IMR-90 (cell line): Measurements from ENCODE around the gene RPGRIP1L. TPM values are rescaled to one million over a fixed set of nuclear protein-coding genes. Genes with fewer than 3 reads are reported as not detected.

ENCODE experiments used
- ATAC-seq: fragments of 200-7000 bp; cut with Tn5 transposase; 2 replicates; pipeline ENCODE4 v1.9.1; 2020; ENCODE audit warnings: low read depth, mild to moderate bottlenecking, moderate library complexity
- BruUV-seq: library from RNA; stranded (reverse); fragments of 400-500 nt; replicated peaks from 2 replicates; lab custom pipeline; 2021; lab: Mats Ljungman, UMichigan
- CTCF ChIA-PET: fragments of 300-600 bp; formaldehyde crosslinking; extraction: SDS; loops from one replicate; lab custom pipeline; 2021; ENCODE audit warnings: antibody characterized with exemption; lab: Yijun Ruan, JAX
- POLR2A ChIA-PET: fragments of 300-600 bp; sonication (Branson Sonifier 250); formaldehyde crosslinking; loops from one replicate; lab custom pipeline; 2022; ENCODE audit warnings: antibody characterized with exemption; ENCODE audit not compliant: unreplicated experiment; lab: Charles Lee
- DNase-seq: peaks from one replicate; pipeline ENCODE4 v3.0.0; 2013
- H2AFZ ChIP-seq: replicated peaks from 2 replicates; pipeline ENCODE3; 2013; ENCODE audit warnings: low read length, mild to moderate bottlenecking; ENCODE audit not compliant: poor library complexity
- H2AK5ac ChIP-seq: 2 replicates; pipeline ENCODE4 v1.6.1; 2013; ENCODE audit warnings: low read depth, low read length, inconsistent platforms
- H2AK9ac ChIP-seq: replicated peaks from 2 replicates; pipeline ENCODE3; 2013; ENCODE audit warnings: mild to moderate bottlenecking, low read depth, low read length, moderate library complexity; ENCODE audit not compliant: poor library complexity
- H2BK120ac ChIP-seq: 2 replicates; pipeline ENCODE4 v1.6.1; 2013; ENCODE audit warnings: low read depth, low read length, inconsistent platforms
- H2BK15ac ChIP-seq: 3 replicates; pipeline ENCODE4 v1.6.1; 2013; ENCODE audit warnings: low read depth, low read length, inconsistent platforms
- H2BK20ac ChIP-seq: 2 replicates; pipeline ENCODE4 v1.6.1; 2013; ENCODE audit warnings: low read depth, mild to moderate bottlenecking, inconsistent platforms, low read length, moderate library complexity
- H2BK5ac ChIP-seq: 2 replicates; pipeline ENCODE4 v1.6.1; 2013; ENCODE audit warnings: mild to moderate bottlenecking, low read depth, low read length, inconsistent platforms; ENCODE audit not compliant: poor library complexity, severe bottlenecking
- H3K14ac ChIP-seq: replicated peaks from 2 replicates; pipeline ENCODE4 v1.6.1; 2013; ENCODE audit warnings: low read depth, low read length, inconsistent platforms
- H3K18ac ChIP-seq: 2 replicates; pipeline ENCODE4 v1.6.1; 2013; ENCODE audit warnings: low read depth, low read length, control low read depth
- H3K23ac ChIP-seq: 2 replicates; pipeline ENCODE4 v1.6.1; 2013; ENCODE audit warnings: low read depth, low read length, inconsistent platforms
- H3K27ac ChIP-seq: 2 replicates; pipeline ENCODE4 v1.5.1; 2013; ENCODE audit warnings: mild to moderate bottlenecking, control low read depth, low read length; ENCODE audit not compliant: insufficient read depth
- H3K27me3 ChIP-seq: 2 replicates; pipeline ENCODE4 v1.6.1; 2013; ENCODE audit warnings: low read length; ENCODE audit not compliant: control insufficient read depth, insufficient read depth
- H3K36me3 ChIP-seq: 2 replicates; pipeline ENCODE4 v1.6.1; 2013; ENCODE audit warnings: low read length, mixed read lengths; ENCODE audit not compliant: control insufficient read depth, insufficient read depth
- H3K4ac ChIP-seq: 2 replicates; pipeline ENCODE4 v1.6.1; 2013; ENCODE audit warnings: low read depth, low read length, inconsistent platforms
- H3K4me1 ChIP-seq: 2 replicates; pipeline ENCODE4 v1.6.1; 2013; ENCODE audit warnings: low read length, mixed read lengths; ENCODE audit not compliant: control insufficient read depth, insufficient read depth
- H3K4me2 ChIP-seq: 2 replicates; pipeline ENCODE4 v1.6.1; 2013; ENCODE audit warnings: low read depth, mild to moderate bottlenecking, control low read depth, low read length, moderate library complexity
- H3K4me3 ChIP-seq: 2 replicates; pipeline ENCODE4 v1.5.1; 2013; ENCODE audit warnings: low read depth, mild to moderate bottlenecking, control low read depth, low read length, moderate library complexity; ENCODE audit not compliant: insufficient read depth
- H3K56ac ChIP-seq: 2 replicates; pipeline ENCODE4 v1.6.1; 2013; ENCODE audit warnings: low read length, inconsistent platforms; ENCODE audit not compliant: insufficient read depth; ENCODE audit errors: extremely low read depth
- H3K79me1 ChIP-seq, 2 experiments: 2 replicates each; pipeline ENCODE4 v1.6.1; 2013; ENCODE audit warnings: low read length in 2 of 2, inconsistent platforms in 1 of 2, low read depth in 1 of 2
- H3K9ac ChIP-seq: 2 replicates; pipeline ENCODE4 v1.6.1; 2013; ENCODE audit warnings: low read depth, low read length, control low read depth
- H3K9me1 ChIP-seq: 2 replicates; pipeline ENCODE4 v1.6.1; 2013; ENCODE audit warnings: low read length, inconsistent platforms; ENCODE audit not compliant: insufficient read depth
- H3K9me3 ChIP-seq: 2 replicates; pipeline ENCODE4 v1.6.1; 2013; ENCODE audit warnings: low read length; ENCODE audit not compliant: control insufficient read depth, insufficient read depth
- H4K20me1 ChIP-seq: 2 replicates; pipeline ENCODE4 v1.6.1; 2013; ENCODE audit warnings: low read length, inconsistent platforms; ENCODE audit not compliant: insufficient read depth
- H4K5ac ChIP-seq: 2 replicates; pipeline ENCODE4 v1.6.1; 2013; ENCODE audit warnings: mild to moderate bottlenecking, low read depth, low read length, control low read depth
- H4K8ac ChIP-seq, 2 experiments: 2 replicates each; pipeline ENCODE4 v1.6.1; 2013; ENCODE audit warnings: low read depth in 2 of 2, low read length in 2 of 2, control low read depth in 1 of 2, inconsistent platforms in 1 of 2
- H4K91ac ChIP-seq: 2 replicates; pipeline ENCODE4 v1.6.1; 2013; ENCODE audit warnings: low read depth, low read length, inconsistent platforms; ENCODE audit not compliant: insufficient read depth
- CEBPB ChIP-seq: IDR thresholded peaks from 2 replicates; pipeline ENCODE4 v1.6.1; 2012; ENCODE audit warnings: low read depth, low read length, improper control_type of control experiment
- FOS ChIP-seq: fragments of 150-350 bp; IDR thresholded peaks from 2 replicates; pipeline ENCODE4 v1.6.1; 2016; ENCODE audit warnings: low read depth, low read length
- MAZ ChIP-seq: IDR thresholded peaks from 2 replicates; pipeline ENCODE4 v1.6.1; 2012; ENCODE audit warnings: low read depth, mild to moderate bottlenecking, low read length, improper control_type of control experiment, moderate library complexity, borderline replicate concordance
- MXI1 ChIP-seq: IDR thresholded peaks from 2 replicates; pipeline ENCODE4 v1.6.1; 2012; ENCODE audit warnings: low read depth, mild to moderate bottlenecking, low read length, moderate library complexity, borderline replicate concordance
- WGBS, 2 experiments: methylation state at CpG; one replicate each; pipeline versions ENCODE4 v1.1.5 to v1.1.7; 2013; ENCODE audit warnings: missing lambda C conversion rate in 2 of 2; ENCODE audit not compliant: insufficient read length in 1 of 2; ENCODE audit errors: extremely low coverage in 2 of 2; 5-methylcytosine and 5-hydroxymethylcytosine counted together
- dilution Hi-C: fragments of 300-500 bp; cut with HindIII; formaldehyde crosslinking; loops from one replicate; pipeline ENCODE4 v1.14.3; 2018; ENCODE audit warnings: low sequenced_read_pairs; ENCODE audit not compliant: unreplicated experiment
- in situ Hi-C: fragments of 300-500 bp; cut with MboI; formaldehyde crosslinking; loops from 3 replicates; pipeline ENCODE4 v1.14.3; 2019; ENCODE audit warnings: low sequenced_read_pairs, inconsistent platforms, mixed read lengths
- intact Hi-C: fragments of 100-400 bp; cut with micrococcal nuclease; formaldehyde crosslinking; loops from 2 replicates; pipeline ENCODE4 v1.10.0; 2022
- polyA plus RNA-seq, 3 experiments: library from polyadenylated mRNA; depleted of rRNA; stranded (reverse); fragments of >200 nt; gene quantifications; 2 replicates each; pipeline ENCODE4 v1.2.3, GENCODE V29; 2012; ENCODE audit warnings: low replicate concordance in 1 of 3
- total RNA-seq: library from RNA; depleted of rRNA; stranded (reverse); fragments of >200 nt; gene quantifications from 2 replicates; pipeline ENCODE4 v1.2.3, GENCODE V29; 2012
- TF ChIP-seq, protein P1 (sequence below): fragments of 150-350 bp; IDR thresholded peaks from 2 replicates; pipeline ENCODE4 v1.6.1; 2016; ENCODE audit warnings: low read depth, mild to moderate bottlenecking, low read length, moderate library complexity, borderline replicate concordance

RPGRIP1L gene
- total and polyA plus RNA-seq, 2 of the 4 experiments (the other 2 are of a cell fraction): 7.3 to 10.4 TPM

DNA sequence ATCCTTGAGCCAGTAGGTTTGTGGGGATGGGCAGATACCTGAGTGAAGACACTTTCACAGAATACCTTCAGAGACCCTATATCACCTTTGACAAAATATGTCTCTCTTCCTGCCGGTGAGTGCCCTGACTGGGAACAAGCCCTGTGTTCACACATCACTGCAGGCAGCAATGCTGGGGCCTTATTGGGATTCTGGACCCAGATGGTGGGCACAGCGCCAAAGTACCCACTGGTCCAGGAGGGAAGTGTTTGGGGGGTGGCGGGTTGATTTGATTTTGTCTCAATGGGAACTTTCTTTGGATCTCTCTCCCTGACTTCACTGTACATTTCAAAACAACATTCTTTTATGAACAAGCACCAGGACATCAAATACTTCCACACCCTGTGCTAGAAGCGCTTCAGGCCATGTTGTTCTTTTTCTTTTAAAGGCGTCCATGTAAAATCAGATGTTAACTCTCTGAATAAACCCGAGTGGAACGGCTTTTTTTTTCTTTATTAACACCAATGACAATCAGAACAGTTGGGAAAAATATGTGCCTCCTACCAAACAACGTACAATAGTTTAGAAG is 138.3 kb downstream of the RPGRIP1L start:
- no peak overlapping the region for H3K18ac ChIP-seq
- 75% methylated on average over 2 of the region's 8 CpGs; no CpG with 5 or more reads in 1 of the 2 experiments for WGBS, 2 experiments
- H2BK15ac ChIP-seq: no peak overlapping the region
- H4K5ac ChIP-seq: no peak overlapping the region
- peaks cover 1% of the 10 kb centered on the region; the same call in 1 of the 2 replicates for H3K27me3 ChIP-seq
- BruUV-seq: no TSS peak
- no peak overlapping the region for H2AK5ac ChIP-seq
- intact Hi-C loops (no loop called here), dilution Hi-C loops (no loop called here), in situ Hi-C loops (no loop called here)
- no peak overlapping the region for H3K14ac ChIP-seq
- H2AFZ ChIP-seq: no peak overlapping the region
- no peak overlapping the region for H3K4me2 ChIP-seq
- H3K9ac ChIP-seq: no peak overlapping the region
- ATAC-seq (no peak), DNase-seq (no peak)
- H3K9me3 ChIP-seq: no peaks in the 10 kb centered on the region
- no peaks in the 10 kb centered on the region for H4K20me1 ChIP-seq
- H3K56ac ChIP-seq: no peak overlapping the region
- H4K91ac ChIP-seq: no peak overlapping the region
- no peak overlapping the region for H3K27ac ChIP-seq
- no peak overlapping the region for H2BK20ac ChIP-seq
- no peak overlapping the region for H3K23ac ChIP-seq
- no peaks in the 10 kb centered on the region for H3K4me1 ChIP-seq
- H3K9me1 ChIP-seq: no peaks in the 10 kb centered on the region
- no peak overlapping the region for H4K8ac ChIP-seq
- no peak overlapping the region for H3K4ac ChIP-seq
- ChIA-PET POLR2A (no interaction called here), CTCF (no interaction called here)
- TF ChIP-seq MAZ (no peak), CEBPB (no peak), FOS (no peak), MXI1 (no peak)
- TF ChIP-seq, protein P1, sequence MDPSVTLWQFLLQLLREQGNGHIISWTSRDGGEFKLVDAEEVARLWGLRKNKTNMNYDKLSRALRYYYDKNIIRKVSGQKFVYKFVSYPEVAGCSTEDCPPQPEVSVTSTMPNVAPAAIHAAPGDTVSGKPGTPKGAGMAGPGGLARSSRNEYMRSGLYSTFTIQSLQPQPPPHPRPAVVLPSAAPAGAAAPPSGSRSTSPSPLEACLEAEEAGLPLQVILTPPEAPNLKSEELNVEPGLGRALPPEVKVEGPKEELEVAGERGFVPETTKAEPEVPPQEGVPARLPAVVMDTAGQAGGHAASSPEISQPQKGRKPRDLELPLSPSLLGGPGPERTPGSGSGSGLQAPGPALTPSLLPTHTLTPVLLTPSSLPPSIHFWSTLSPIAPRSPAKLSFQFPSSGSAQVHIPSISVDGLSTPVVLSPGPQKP: no peak
- no peaks in the 10 kb centered on the region for H3K79me1 ChIP-seq
- H2AK9ac ChIP-seq: no peak overlapping the region
- H3K36me3 ChIP-seq: no peaks in the 10 kb centered on the region
- no peak overlapping the region for H2BK5ac ChIP-seq
- no peak overlapping the region for H3K4me3 ChIP-seq
- H2BK120ac ChIP-seq: no peak overlapping the region
